SK-N-SH (cell line): Measurements from ENCODE around the gene PPP5C. TPM values are rescaled to one million over a fixed set of nuclear protein-coding genes. Genes with fewer than 3 reads are reported as not detected.

Experiments used
- CTCF ChIA-PET: fragments of 300-600, 350-600 bp; formaldehyde crosslinking; extraction: SDS; loops from one replicate; lab custom pipeline; 2021; lab: Yijun Ruan, JAX
- POLR2A ChIA-PET: fragments of 350-600 bp; sonication (Branson Sonifier 250); formaldehyde crosslinking; extraction: SDS; loops from one replicate; lab custom pipeline; 2020; ENCODE audit warnings: antibody characterized with exemption, inconsistent platforms; lab: Yijun Ruan, JAX
- DNase-seq: peaks from one replicate; pipeline ENCODE4 v3.0.0; 2012
- H2AFZ ChIP-seq: fragments of 200-600 bp; sonication (generic); 2 replicates; pipeline ENCODE4 v1.8.1; 2016; ENCODE audit warnings: antibody characterized with exemption, mild to moderate bottlenecking, low read depth
- H3F3A ChIP-seq: fragments of 200-600 bp; sonication (generic); replicated peaks from 2 replicates; pipeline ENCODE3; 2016; ENCODE audit warnings: antibody characterized with exemption, mild to moderate bottlenecking; ENCODE audit not compliant: insufficient read depth
- H3K27ac ChIP-seq, 2 experiments: fragments of 200-500 bp in 1 of 2; fragments of 200-600 bp in 1 of 2; sonication (Bioruptor generic) in 1 of 2; sonication (generic), shearing (Covaris generic) in 1 of 2; 2 replicates each; pipeline versions ENCODE4 v1.5.1 to v1.6.1; 2014 to 2016; ENCODE audit warnings: low read depth in 2 of 2, inconsistent platforms in 1 of 2, low read length in 1 of 2, mild to moderate bottlenecking in 1 of 2, mixed read lengths in 1 of 2
- H3K27me3 ChIP-seq: fragments of 200-600 bp; sonication (generic), shearing (Covaris generic); 2 replicates; pipeline ENCODE4 v1.6.1; 2016; ENCODE audit warnings: mixed run types; ENCODE audit not compliant: insufficient read depth
- H3K36me3 ChIP-seq, 2 experiments: fragments of 200-500 bp in 1 of 2; fragments of 200-600 bp in 1 of 2; sonication (Bioruptor generic) in 1 of 2; sonication (generic) in 1 of 2; replicated peaks in 1 of 2; 2 replicates each; pipeline versions ENCODE3 to v1.5.1; 2014 to 2016; ENCODE audit warnings: low read length in 1 of 2, mild to moderate bottlenecking in 1 of 2; ENCODE audit not compliant: insufficient read depth in 2 of 2, control insufficient read depth in 1 of 2
- H3K4me1 ChIP-seq, 2 experiments: fragments of 200-500 bp in 1 of 2; fragments of 200-600 bp in 1 of 2; sonication (Bioruptor generic) in 1 of 2; sonication (generic), shearing (Covaris generic) in 1 of 2; 2 replicates each; pipeline versions ENCODE4 v1.5.1 to v1.6.1; 2014 to 2016; ENCODE audit warnings: low read depth in 1 of 2, low read length in 1 of 2, mixed run types in 1 of 2; ENCODE audit not compliant: insufficient read depth in 2 of 2, control insufficient read depth in 1 of 2
- H3K4me2 ChIP-seq: fragments of 200-600 bp; sonication (generic), shearing (Covaris generic); 2 replicates; pipeline ENCODE4 v1.6.1; 2017; ENCODE audit warnings: mixed run types
- H3K4me3 ChIP-seq, 2 experiments: fragments of 200-500 bp in 1 of 2; fragments of 200-600 bp in 1 of 2; sonication (Bioruptor generic) in 1 of 2; sonication (generic), shearing (Covaris generic) in 1 of 2; 2 replicates each; pipeline versions ENCODE4 v1.5.1 to v1.8.1; 2014 to 2016; ENCODE audit warnings: low read depth in 2 of 2, inconsistent platforms in 1 of 2, low read length in 1 of 2, mild to moderate bottlenecking in 1 of 2, mixed read lengths in 1 of 2, moderate library complexity in 1 of 2
- H3K79me2 ChIP-seq: fragments of 200-600 bp; sonication (generic); 2 replicates; pipeline ENCODE4 v1.8.1; 2017; ENCODE audit warnings: mild to moderate bottlenecking; ENCODE audit not compliant: insufficient read depth
- H3K9ac ChIP-seq: fragments of 200-600 bp; sonication (generic); 2 replicates; pipeline ENCODE4 v1.6.1; 2017; ENCODE audit warnings: mixed run types
- H3K9me2 ChIP-seq: fragments of 200-600 bp; sonication (generic); 2 replicates; pipeline ENCODE4 v1.6.1; 2017; ENCODE audit warnings: mixed run types
- H3K9me3 ChIP-seq: fragments of 200-600 bp; sonication (generic); 2 replicates; pipeline ENCODE4 v1.6.1; 2017; ENCODE audit warnings: mixed run types, mild to moderate bottlenecking, moderate library complexity
- H4K20me1 ChIP-seq: fragments of 200-600 bp; sonication (generic); 2 replicates; pipeline ENCODE4 v1.6.1; 2017; ENCODE audit warnings: mild to moderate bottlenecking, mixed run types; ENCODE audit not compliant: insufficient read depth
- CHD2 ChIP-seq: fragments of 150-350 bp; IDR thresholded peaks from 2 replicates; pipeline ENCODE4 v1.6.1; 2018; ENCODE audit warnings: low read length; ENCODE audit not compliant: partially characterized antibody
- EP300 ChIP-seq, 2 experiments: IDR thresholded peaks; 2 replicates each; pipeline versions ENCODE4 v1.4.0 to v1.6.1; 2012; ENCODE audit warnings: borderline replicate concordance in 1 of 2, low read depth in 1 of 2, low read length in 1 of 2
- EZH2phosphoT487 ChIP-seq: fragments of 200-600 bp; sonication (generic); IDR thresholded peaks from 2 replicates; pipeline ENCODE4 v1.6.1; 2017; ENCODE audit warnings: low read depth, mixed run types, mild to moderate bottlenecking, antibody characterized with exemption, moderate library complexity, borderline replicate concordance
- FOXM1 ChIP-seq: IDR thresholded peaks from 2 replicates; pipeline ENCODE4 v1.4.0; 2012; ENCODE audit warnings: low read depth, mild to moderate bottlenecking
- JUND ChIP-seq: IDR thresholded peaks from 2 replicates; pipeline ENCODE4 v1.4.0; 2012
- MEF2A ChIP-seq: IDR thresholded peaks from 2 replicates; pipeline ENCODE4 v1.4.0; 2012; ENCODE audit warnings: low read depth, borderline replicate concordance
- NRF1 ChIP-seq: IDR thresholded peaks from 2 replicates; pipeline ENCODE4 v1.6.1; 2012; ENCODE audit warnings: low read depth, mild to moderate bottlenecking, low read length
- RFX5 ChIP-seq: IDR thresholded peaks from 2 replicates; pipeline ENCODE4 v1.6.1; 2012; ENCODE audit warnings: mild to moderate bottlenecking, improper control_type of control experiment, low read length
- SIN3A ChIP-seq: IDR thresholded peaks from 2 replicates; pipeline ENCODE4 v1.6.1; 2012; ENCODE audit warnings: low read depth, mild to moderate bottlenecking, low read length, moderate library complexity, borderline replicate concordance
- SMC3 ChIP-seq: IDR thresholded peaks from 2 replicates; pipeline ENCODE4 v1.6.1; 2012; ENCODE audit warnings: low read depth, low read length, improper control_type of control experiment
- TAF1 ChIP-seq: IDR thresholded peaks from 2 replicates; pipeline ENCODE4 v1.6.1; 2012; ENCODE audit warnings: low read depth, mild to moderate bottlenecking, low read length, moderate library complexity, borderline replicate concordance
- TEAD4 ChIP-seq: IDR thresholded peaks from 2 replicates; pipeline ENCODE4 v1.4.0; 2012; ENCODE audit warnings: mild to moderate bottlenecking, borderline replicate concordance; ENCODE audit not compliant: insufficient read depth
- USF2 ChIP-seq: fragments of 150-350 bp; IDR thresholded peaks from 2 replicates; pipeline ENCODE4 v1.6.1; 2017; ENCODE audit warnings: antibody characterized with exemption, low read length, low read depth, borderline replicate concordance
- YY1 ChIP-seq: IDR thresholded peaks from 2 replicates; pipeline ENCODE4 v1.4.0; 2012; ENCODE audit warnings: low read depth, mild to moderate bottlenecking
- WGBS: methylation state at CpG from one replicate; pipeline ENCODE4 v1.1.6; 2017; ENCODE audit warnings: low lambda C conversion rate; 5-methylcytosine and 5-hydroxymethylcytosine counted together
- polyA plus RNA-seq, 3 experiments: library from polyadenylated mRNA; depleted of rRNA; stranded (reverse); fragments of >200 nt; gene quantifications; 2 replicates each; pipeline ENCODE4 v1.2.3, GENCODE V29; 2012
- TF ChIP-seq, protein P1 (sequence below): IDR thresholded peaks from 2 replicates; pipeline ENCODE4 v1.6.1; 2012; ENCODE audit warnings: mild to moderate bottlenecking, low read depth, low read length, moderate library complexity
- TF ChIP-seq, protein P2 (sequence below): IDR thresholded peaks from 2 replicates; pipeline ENCODE4; 2012
- TF ChIP-seq, protein P3 (sequence below): IDR thresholded peaks from 2 replicates; pipeline ENCODE4 v1.4.0; 2012; ENCODE audit warnings: low read depth

The PPP5C gene
- polyA plus RNA-seq, 1 of the 3 experiments (the other 2 are of a cell fraction) = 162 TPM

DNA sequence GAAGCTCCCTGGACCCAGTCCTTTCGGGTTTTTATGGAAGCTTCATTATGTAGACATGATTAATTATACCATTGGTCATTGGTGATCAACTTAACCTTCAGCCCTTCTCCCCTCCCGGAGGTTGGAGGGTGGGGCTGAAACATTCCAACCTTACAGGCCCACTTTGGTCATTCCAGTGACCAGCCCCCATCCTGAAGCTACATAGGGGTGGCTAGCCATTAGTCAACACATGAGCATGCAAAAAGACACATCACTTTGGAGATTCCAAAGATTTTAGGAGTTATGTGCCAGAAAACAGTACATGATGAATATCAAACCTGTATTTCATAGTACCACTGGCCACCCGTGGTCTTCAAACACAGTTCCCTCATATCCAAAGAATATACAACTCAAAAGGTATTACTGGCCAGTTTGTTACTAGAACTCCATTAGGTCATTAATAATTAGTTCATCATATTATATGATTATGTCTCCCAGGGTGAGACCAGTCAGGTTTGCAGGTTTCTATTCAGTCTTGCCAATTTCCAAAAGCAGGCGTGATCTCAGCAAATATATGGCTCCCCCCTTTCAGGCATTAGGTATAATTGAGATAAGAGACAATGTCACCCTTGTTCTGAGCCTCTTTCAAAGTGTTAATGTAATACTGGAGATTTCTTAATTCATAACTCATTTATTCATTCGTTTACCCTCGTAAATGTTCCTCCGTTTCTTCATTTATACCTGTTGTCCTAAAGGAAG is 11.1 kb downstream of the PPP5C start:
- H3K4me3 ChIP-seq = no peak overlapping the region
- peak overlapping the region; percentile 35; the same call in 1 of the 2 replicates for H3K4me2 ChIP-seq
- peaks cover 22% of the 10 kb centered on the region; the same call in 1 of the 2 replicates for H4K20me1 ChIP-seq
- no peaks in the 10 kb centered on the region for H3K9me2 ChIP-seq
- H3K36me3 ChIP-seq = peaks cover 11 to 43% of the 10 kb centered on the region in 2 experiments
- ChIA-PET POLR2A (no interaction called here), CTCF (interaction anchor here (1.2 to 3.6 kb wide), 7 partner anchors 11 to 329 kb away, joined by 3 to 15 read pairs (median 9); partner anchors contain the start of gene PPP5C)
- peaks cover 4 to 16% of the 10 kb centered on the region in 2 experiments; a peak in 2 of 4 replicates for H3K4me1 ChIP-seq
- peaks cover 61% of the 10 kb centered on the region for H3K79me2 ChIP-seq
- 91% methylated on average over 7 of the region's 7 CpGs for WGBS
- TF ChIP-seq, protein P1, sequence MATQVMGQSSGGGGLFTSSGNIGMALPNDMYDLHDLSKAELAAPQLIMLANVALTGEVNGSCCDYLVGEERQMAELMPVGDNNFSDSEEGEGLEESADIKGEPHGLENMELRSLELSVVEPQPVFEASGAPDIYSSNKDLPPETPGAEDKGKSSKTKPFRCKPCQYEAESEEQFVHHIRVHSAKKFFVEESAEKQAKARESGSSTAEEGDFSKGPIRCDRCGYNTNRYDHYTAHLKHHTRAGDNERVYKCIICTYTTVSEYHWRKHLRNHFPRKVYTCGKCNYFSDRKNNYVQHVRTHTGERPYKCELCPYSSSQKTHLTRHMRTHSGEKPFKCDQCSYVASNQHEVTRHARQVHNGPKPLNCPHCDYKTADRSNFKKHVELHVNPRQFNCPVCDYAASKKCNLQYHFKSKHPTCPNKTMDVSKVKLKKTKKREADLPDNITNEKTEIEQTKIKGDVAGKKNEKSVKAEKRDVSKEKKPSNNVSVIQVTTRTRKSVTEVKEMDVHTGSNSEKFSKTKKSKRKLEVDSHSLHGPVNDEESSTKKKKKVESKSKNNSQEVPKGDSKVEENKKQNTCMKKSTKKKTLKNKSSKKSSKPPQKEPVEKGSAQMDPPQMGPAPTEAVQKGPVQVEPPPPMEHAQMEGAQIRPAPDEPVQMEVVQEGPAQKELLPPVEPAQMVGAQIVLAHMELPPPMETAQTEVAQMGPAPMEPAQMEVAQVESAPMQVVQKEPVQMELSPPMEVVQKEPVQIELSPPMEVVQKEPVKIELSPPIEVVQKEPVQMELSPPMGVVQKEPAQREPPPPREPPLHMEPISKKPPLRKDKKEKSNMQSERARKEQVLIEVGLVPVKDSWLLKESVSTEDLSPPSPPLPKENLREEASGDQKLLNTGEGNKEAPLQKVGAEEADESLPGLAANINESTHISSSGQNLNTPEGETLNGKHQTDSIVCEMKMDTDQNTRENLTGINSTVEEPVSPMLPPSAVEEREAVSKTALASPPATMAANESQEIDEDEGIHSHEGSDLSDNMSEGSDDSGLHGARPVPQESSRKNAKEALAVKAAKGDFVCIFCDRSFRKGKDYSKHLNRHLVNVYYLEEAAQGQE = no peak
- no peak for TF ChIP-seq SMC3
- no peak for TF ChIP-seq YY1
- no peak for TF ChIP-seq TAF1
- TF ChIP-seq MEF2A = no peak
- TF ChIP-seq EP300 (IDR thresholded peaks at IDR 0.05; ENCODE audit: borderline replicate concordance in 1 of 2, low read depth in 1 of 2, low read length in 1 of 2) = no peak
- no peak for TF ChIP-seq TEAD4
- TF ChIP-seq CHD2 = no peak
- TF ChIP-seq, protein P2, sequence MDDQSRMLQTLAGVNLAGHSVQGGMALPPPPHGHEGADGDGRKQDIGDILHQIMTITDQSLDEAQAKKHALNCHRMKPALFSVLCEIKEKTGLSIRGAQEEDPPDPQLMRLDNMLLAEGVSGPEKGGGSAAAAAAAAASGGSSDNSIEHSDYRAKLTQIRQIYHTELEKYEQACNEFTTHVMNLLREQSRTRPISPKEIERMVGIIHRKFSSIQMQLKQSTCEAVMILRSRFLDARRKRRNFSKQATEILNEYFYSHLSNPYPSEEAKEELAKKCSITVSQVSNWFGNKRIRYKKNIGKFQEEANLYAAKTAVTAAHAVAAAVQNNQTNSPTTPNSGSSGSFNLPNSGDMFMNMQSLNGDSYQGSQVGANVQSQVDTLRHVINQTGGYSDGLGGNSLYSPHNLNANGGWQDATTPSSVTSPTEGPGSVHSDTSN = no peak
- TF ChIP-seq RFX5 = no peak
- no peak for TF ChIP-seq SIN3A
- TF ChIP-seq EZH2phosphoT487 = no peak
- no peak for TF ChIP-seq FOXM1
- TF ChIP-seq JUND = no peak
- TF ChIP-seq, protein P3, sequence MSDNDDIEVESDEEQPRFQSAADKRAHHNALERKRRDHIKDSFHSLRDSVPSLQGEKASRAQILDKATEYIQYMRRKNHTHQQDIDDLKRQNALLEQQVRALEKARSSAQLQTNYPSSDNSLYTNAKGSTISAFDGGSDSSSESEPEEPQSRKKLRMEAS = no peak
- no peak for TF ChIP-seq NRF1
- TF ChIP-seq USF2 = no peak
- H3K9me3 ChIP-seq = no peaks in the 10 kb centered on the region
- H3F3A ChIP-seq = peaks cover 9% of the 10 kb centered on the region
- no peak overlapping the region for H2AFZ ChIP-seq
- no peak for DNase-seq
- H3K9ac ChIP-seq = no peak overlapping the region
- no peak overlapping the region for H3K27ac ChIP-seq
- no peaks in the 10 kb centered on the region for H3K27me3 ChIP-seq
